ENCODE measurements around the gene GREB1.

Gene GREB1

DNA sequence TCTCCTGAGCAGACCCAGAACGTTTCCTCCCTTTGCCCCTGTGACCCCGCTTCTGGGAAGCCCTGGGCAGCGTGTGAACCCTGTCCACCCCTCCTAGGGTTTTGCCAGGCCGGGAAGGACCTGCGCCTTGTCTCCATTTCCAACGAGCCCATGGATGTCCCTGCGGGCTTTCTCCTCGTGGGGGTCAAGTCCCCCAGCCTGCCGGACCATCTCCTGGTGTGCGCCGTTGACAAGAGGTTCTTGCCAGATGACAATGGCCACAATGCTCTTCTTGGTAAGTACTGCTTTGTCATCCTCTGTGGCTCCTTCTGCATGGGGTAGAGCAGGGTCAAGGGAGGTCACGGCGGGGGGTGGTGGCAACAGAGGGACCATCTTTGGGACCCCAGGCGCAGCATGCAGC is 32.5 kb downstream of the GREB1 start:
- no peak for TF ChIP-seq NFIC (IDR thresholded peaks at IDR 0.05)
- no peak for TF ChIP-seq RAD21 (IDR thresholded peaks at IDR 0.05; ENCODE audit: low read depth)
- TF ChIP-seq YY1 (IDR thresholded peaks at IDR 0.05; ENCODE audit: low read depth) = no peak
- no peak for TF ChIP-seq EGR1 (IDR thresholded peaks at IDR 0.05)
- TF ChIP-seq CEBPB (IDR thresholded peaks at IDR 0.05) = no peak
- TF ChIP-seq TAF1 (IDR thresholded peaks at IDR 0.05; ENCODE audit: low read depth) = no peak
- no peak for TF ChIP-seq USF1 (IDR thresholded peaks at IDR 0.05)
- no peak for TF ChIP-seq TCF12 (IDR thresholded peaks at IDR 0.05; ENCODE audit: low read depth)
- no peak for TF ChIP-seq CREB1 (IDR thresholded peaks at IDR 0.05; ENCODE audit: low read depth)
- TF ChIP-seq, protein P1, sequence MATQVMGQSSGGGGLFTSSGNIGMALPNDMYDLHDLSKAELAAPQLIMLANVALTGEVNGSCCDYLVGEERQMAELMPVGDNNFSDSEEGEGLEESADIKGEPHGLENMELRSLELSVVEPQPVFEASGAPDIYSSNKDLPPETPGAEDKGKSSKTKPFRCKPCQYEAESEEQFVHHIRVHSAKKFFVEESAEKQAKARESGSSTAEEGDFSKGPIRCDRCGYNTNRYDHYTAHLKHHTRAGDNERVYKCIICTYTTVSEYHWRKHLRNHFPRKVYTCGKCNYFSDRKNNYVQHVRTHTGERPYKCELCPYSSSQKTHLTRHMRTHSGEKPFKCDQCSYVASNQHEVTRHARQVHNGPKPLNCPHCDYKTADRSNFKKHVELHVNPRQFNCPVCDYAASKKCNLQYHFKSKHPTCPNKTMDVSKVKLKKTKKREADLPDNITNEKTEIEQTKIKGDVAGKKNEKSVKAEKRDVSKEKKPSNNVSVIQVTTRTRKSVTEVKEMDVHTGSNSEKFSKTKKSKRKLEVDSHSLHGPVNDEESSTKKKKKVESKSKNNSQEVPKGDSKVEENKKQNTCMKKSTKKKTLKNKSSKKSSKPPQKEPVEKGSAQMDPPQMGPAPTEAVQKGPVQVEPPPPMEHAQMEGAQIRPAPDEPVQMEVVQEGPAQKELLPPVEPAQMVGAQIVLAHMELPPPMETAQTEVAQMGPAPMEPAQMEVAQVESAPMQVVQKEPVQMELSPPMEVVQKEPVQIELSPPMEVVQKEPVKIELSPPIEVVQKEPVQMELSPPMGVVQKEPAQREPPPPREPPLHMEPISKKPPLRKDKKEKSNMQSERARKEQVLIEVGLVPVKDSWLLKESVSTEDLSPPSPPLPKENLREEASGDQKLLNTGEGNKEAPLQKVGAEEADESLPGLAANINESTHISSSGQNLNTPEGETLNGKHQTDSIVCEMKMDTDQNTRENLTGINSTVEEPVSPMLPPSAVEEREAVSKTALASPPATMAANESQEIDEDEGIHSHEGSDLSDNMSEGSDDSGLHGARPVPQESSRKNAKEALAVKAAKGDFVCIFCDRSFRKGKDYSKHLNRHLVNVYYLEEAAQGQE (IDR thresholded peaks at IDR 0.05; ENCODE audit: low read depth) = no peak
- no peak for TF ChIP-seq MAX (IDR thresholded peaks at IDR 0.05)

- TF ChIP-seq RAD21 (IDR thresholded peaks at IDR 0.05; ENCODE audit: low read depth) = no peak
- TF ChIP-seq ZBTB7A (IDR thresholded peaks at IDR 0.05; ENCODE audit: low read depth) = no peak
- no peak for TF ChIP-seq TEAD4 (IDR thresholded peaks at IDR 0.05)
- no peak for TF ChIP-seq EP300 (IDR thresholded peaks at IDR 0.05; ENCODE audit: borderline replicate concordance)
- no peak for TF ChIP-seq TAF1 (IDR thresholded peaks at IDR 0.05; ENCODE audit: low read depth)
- no peak for TF ChIP-seq CEBPB (IDR thresholded peaks at IDR 0.05)
- no peak for TF ChIP-seq CREB1 (IDR thresholded peaks at IDR 0.05; ENCODE audit: low read depth)
- TF ChIP-seq MAX (IDR thresholded peaks at IDR 0.05) = no peak
- no peak for TF ChIP-seq NFIC (IDR thresholded peaks at IDR 0.05)
- no peak for TF ChIP-seq EGR1 (IDR thresholded peaks at IDR 0.05)
Measured at GRCh38 chr2:11567631-11568031, 33.8 kb downstream of the GREB1 start.

DNA sequence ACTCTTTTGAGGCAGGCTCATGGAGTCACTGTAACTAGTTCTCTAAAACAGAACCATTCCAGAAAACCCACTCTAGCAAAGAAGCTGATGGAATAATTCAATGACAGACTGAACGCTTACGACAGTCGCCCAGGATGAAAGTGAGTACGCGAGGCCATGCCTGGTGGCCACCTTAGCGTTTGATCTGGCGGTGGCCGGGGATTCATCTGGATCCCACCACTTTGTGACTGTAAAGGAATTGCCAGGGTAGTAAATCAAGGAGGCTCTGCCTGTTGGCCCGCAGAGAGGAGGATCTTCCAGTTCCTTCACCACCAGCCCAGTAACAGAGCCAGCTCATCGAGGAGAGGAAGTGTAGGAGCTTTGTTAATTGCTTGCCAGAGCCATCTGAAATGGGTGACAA is 34.6 kb downstream of the GREB1 start:
- TF ChIP-seq CEBPB (IDR thresholded peaks at IDR 0.05) = no peak

- TF ChIP-seq, protein P1 (IDR thresholded peaks at IDR 0.05; ENCODE audit: low read depth) = no peak
- TF ChIP-seq EGR1 (IDR thresholded peaks at IDR 0.05) = no peak
- TF ChIP-seq TAF1 (IDR thresholded peaks at IDR 0.05; ENCODE audit: low read depth) = no peak
- no peak for TF ChIP-seq CREB1 (IDR thresholded peaks at IDR 0.05; ENCODE audit: low read depth)
- no peak for TF ChIP-seq NFIC (IDR thresholded peaks at IDR 0.05)
- TF ChIP-seq TCF12 (IDR thresholded peaks at IDR 0.05; ENCODE audit: low read depth) = no peak
- no peak for TF ChIP-seq CEBPB (IDR thresholded peaks at IDR 0.05)
- TF ChIP-seq ZBTB7A (IDR thresholded peaks at IDR 0.05; ENCODE audit: low read depth) = no peak
- no peak for TF ChIP-seq USF1 (IDR thresholded peaks at IDR 0.05)
- no peak for TF ChIP-seq RAD21 (IDR thresholded peaks at IDR 0.05; ENCODE audit: low read depth)
- TF ChIP-seq FOXM1 (IDR thresholded peaks at IDR 0.05; ENCODE audit: borderline replicate concordance, low read depth) = no peak
Measured at GRCh38 chr2:11569636-11570035, 35.8 kb downstream of the GREB1 start.

DNA sequence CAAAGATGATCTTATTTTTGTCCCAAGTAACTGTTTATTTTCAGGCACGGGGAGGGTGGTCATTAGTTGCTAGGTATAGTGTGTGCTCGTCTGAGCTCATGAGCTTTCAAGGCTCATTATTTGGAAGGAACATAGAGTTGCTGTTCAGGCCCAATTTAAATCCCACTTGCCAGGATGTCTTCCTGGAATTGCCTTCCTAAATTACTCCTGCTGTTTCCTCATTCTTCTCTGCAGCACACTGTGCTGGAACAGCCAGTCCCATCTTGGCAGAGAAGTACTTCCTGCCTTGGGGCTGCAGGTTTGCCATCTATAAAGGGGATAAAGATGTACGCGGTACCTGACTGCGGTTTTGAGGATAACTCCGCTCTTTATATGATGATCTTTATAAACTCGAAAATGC is 37.3 kb downstream of the GREB1 start:
- TF ChIP-seq TAF1 (IDR thresholded peaks at IDR 0.05; ENCODE audit: low read depth) = no peak
- TF ChIP-seq FOXM1 (IDR thresholded peaks at IDR 0.05; ENCODE audit: borderline replicate concordance, low read depth) = no peak
- TF ChIP-seq EP300 (IDR thresholded peaks at IDR 0.05; ENCODE audit: borderline replicate concordance) = no peak
- no peak for TF ChIP-seq CEBPB (IDR thresholded peaks at IDR 0.05)
- TF ChIP-seq, protein P1 (IDR thresholded peaks at IDR 0.05; ENCODE audit: low read depth) = no peak
- no peak for TF ChIP-seq YY1 (IDR thresholded peaks at IDR 0.05; ENCODE audit: low read depth)
- no peak for TF ChIP-seq ZBTB7A (IDR thresholded peaks at IDR 0.05; ENCODE audit: low read depth)
- no peak for TF ChIP-seq EGR1 (IDR thresholded peaks at IDR 0.05)
- no peak for TF ChIP-seq RAD21 (IDR thresholded peaks at IDR 0.05; ENCODE audit: low read depth)
- TF ChIP-seq MAX (IDR thresholded peaks at IDR 0.05) = no peak
- no peak for TF ChIP-seq NFIC (IDR thresholded peaks at IDR 0.05)
- no peak for TF ChIP-seq TEAD4 (IDR thresholded peaks at IDR 0.05)
- no peak for TF ChIP-seq TCF12 (IDR thresholded peaks at IDR 0.05; ENCODE audit: low read depth)
- no peak for TF ChIP-seq USF1 (IDR thresholded peaks at IDR 0.05)
- no peak for TF ChIP-seq CREB1 (IDR thresholded peaks at IDR 0.05; ENCODE audit: low read depth)
